Effector memory CD8-positive, alpha-beta T cell (primary cell): ENCODE data around the gene AFG1L.
"Not testable (repeated sequence)": the region's sequence is repeated elsewhere in the genome, so short reads cannot be mapped to it uniquely, and the experiment has no call there.

Experiments
- ATAC-seq: fragments of 150-1000 bp; cut with Tn5 transposase; replicated peaks from 2 replicates; pipeline ENCODE4 v1.10.0; 2021; ENCODE audit warnings: mild to moderate bottlenecking, moderate library complexity
- DNase-seq, 3 experiments: peaks; one replicate each; pipeline ENCODE4 v3.0.0; 2021
- H3K27ac Mint-ChIP-seq, 2 donors: one replicate each; pipeline ENCODE4 v1.8.0; 2022; ENCODE audit warnings: mild to moderate bottlenecking in 2 of 2, mixed read lengths in 2 of 2, moderate library complexity in 2 of 2
- H3K27me3 Mint-ChIP-seq, 2 donors: one replicate each; pipeline ENCODE4 v1.8.0; 2022; ENCODE audit warnings: mixed read lengths in 2 of 2
- H3K36me3 Mint-ChIP-seq: one replicate; pipeline ENCODE4 v1.8.0; 2022; ENCODE audit warnings: mild to moderate bottlenecking, moderate library complexity, mixed read lengths; ENCODE audit not compliant: insufficient read depth
- H3K4me1 Mint-ChIP-seq, 2 donors: one replicate each; pipeline ENCODE4 v1.8.0; 2022; ENCODE audit warnings: low read depth in 2 of 2, mixed read lengths in 2 of 2
- H3K4me3 Mint-ChIP-seq, 2 donors: one replicate each; pipeline ENCODE4 v1.8.0; 2022; ENCODE audit warnings: mild to moderate bottlenecking in 2 of 2, mixed read lengths in 2 of 2, moderate library complexity in 2 of 2
- H3K9me3 Mint-ChIP-seq, 2 donors: one replicate each; pipeline ENCODE4 v1.8.0; 2022; ENCODE audit warnings: mixed read lengths in 2 of 2

Gene AFG1L

DNA sequence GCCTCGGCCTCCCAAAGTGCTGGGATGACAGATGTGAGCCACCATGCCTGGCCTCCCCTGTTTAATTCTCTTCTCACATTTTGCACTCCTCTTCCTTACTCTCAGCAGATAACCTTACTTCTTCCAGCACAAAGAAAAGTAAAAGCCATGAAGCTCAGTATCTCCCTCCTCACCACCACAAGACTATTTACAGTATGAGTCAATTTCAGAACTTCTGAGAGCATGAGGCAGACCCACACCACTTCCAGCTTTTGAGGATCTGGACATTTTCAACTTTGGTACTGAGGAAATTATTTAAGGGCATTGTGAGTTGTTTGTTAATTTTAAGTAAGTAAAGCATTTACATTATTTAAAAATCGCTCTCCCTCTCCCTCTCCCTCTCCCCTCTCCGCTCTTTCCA is 26.0 kb upstream of the AFG1L start:
- Mint-ChIP-seq H3K4me1 (no peaks in the 10 kb centered on the region), H3K27me3 (no peaks in the 10 kb centered on the region), H3K27ac (peak overlapping the region in 1 of 2 donors; percentile 8), H3K4me3 (no peak overlapping the region), H3K36me3 (no peaks in the 10 kb centered on the region), H3K9me3 (no peaks in the 10 kb centered on the region)
- DNase-seq: no peak
- ATAC-seq: no peak

GRCh38 chr6:108269955-108270354 is 24.9 kb upstream of the AFG1L start:
- not testable (repeated sequence) for H3K4me3 Mint-ChIP-seq, H3K4me1 Mint-ChIP-seq, DNase-seq, ATAC-seq, H3K36me3 Mint-ChIP-seq, H3K27ac Mint-ChIP-seq, H3K9me3 Mint-ChIP-seq, H3K27me3 Mint-ChIP-seq

DNA sequence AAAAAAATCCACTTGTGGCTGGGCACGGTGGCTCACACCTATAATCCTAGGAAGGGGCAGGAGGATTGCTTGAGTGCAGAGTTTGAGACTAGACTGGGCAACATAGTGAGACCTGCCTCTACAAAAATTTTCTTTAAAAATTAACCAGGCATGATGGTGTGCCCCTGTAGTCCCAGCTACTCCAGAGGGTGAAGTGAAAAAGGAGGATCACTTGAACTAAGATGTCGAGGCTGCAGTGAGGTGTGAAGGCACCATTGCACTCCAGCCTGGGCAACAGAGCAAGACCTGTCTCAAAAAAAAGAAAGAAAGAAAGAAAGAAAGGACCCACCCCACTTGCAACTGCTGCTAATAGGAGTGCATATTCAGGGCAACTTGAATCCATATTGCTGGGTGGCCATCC is 20.3 kb upstream of the AFG1L start:
- Mint-ChIP-seq H3K9me3 (no peaks in the 10 kb centered on the region), H3K4me3 (no peak overlapping the region), H3K36me3 (no peaks in the 10 kb centered on the region), H3K27me3 (peaks cover 0 to 9% of the 10 kb centered on the region in 2 donors), H3K27ac (no peak overlapping the region), H3K4me1 (no peaks in the 10 kb centered on the region)
- DNase-seq (no peak), ATAC-seq (no peak)

DNA sequence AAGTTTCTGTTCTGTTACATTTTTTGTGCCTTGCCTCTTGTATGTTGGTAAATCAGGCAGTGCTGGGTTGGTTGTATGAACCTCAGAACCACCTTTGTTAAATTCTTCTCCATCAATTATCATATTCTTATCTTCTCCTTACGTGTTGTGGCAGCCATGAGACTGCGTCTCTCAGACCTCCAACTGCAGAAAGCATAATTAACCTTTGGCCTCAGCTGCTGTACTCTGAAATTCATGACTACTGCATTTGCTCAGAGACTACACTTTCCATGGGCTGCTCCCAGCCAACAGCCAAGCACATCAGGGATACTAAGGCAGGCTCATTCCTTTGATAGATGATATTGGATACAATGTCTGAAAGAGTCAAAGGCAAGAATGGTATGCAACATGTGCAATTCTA is 18.9 kb upstream of the AFG1L start:
- no peaks in the 10 kb centered on the region for H3K36me3 Mint-ChIP-seq
- no peak for DNase-seq
- H3K27me3 Mint-ChIP-seq: peaks cover 0 to 9% of the 10 kb centered on the region in 2 donors
- H3K9me3 Mint-ChIP-seq: no peaks in the 10 kb centered on the region
- no peak for ATAC-seq
- peak overlapping the region in 1 of 2 donors; percentile 26 for H3K27ac Mint-ChIP-seq
- no peaks in the 10 kb centered on the region for H3K4me1 Mint-ChIP-seq
- no peak overlapping the region for H3K4me3 Mint-ChIP-seq

- Mint-ChIP-seq H3K36me3 (no peaks in the 10 kb centered on the region), H3K27me3 (peaks cover 0 to 9% of the 10 kb centered on the region in 2 donors), H3K4me3 (no peak overlapping the region), H3K9me3 (no peaks in the 10 kb centered on the region), H3K27ac (no peak overlapping the region), H3K4me1 (no peaks in the 10 kb centered on the region)
- ATAC-seq (no peak), DNase-seq (no peak)
Observed at GRCh38 chr6:108277295-108277694, 17.6 kb upstream of the AFG1L start.

GRCh38 chr6:108277831-108278230 is 17.0 kb upstream of the AFG1L start:
- Mint-ChIP-seq H3K4me3 (no peak overlapping the region), H3K9me3 (no peaks in the 10 kb centered on the region), H3K4me1 (no peaks in the 10 kb centered on the region), H3K27me3 (peaks cover 0 to 9% of the 10 kb centered on the region in 2 donors), H3K27ac (no peak overlapping the region), H3K36me3 (no peaks in the 10 kb centered on the region)
- no peak for ATAC-seq
- DNase-seq: no peak

- Mint-ChIP-seq H3K9me3 (no peaks in the 10 kb centered on the region), H3K4me3 (no peak overlapping the region), H3K27me3 (peaks cover 5 to 9% of the 10 kb centered on the region in 2 donors), H3K27ac (no peak overlapping the region), H3K36me3 (no peaks in the 10 kb centered on the region), H3K4me1 (no peaks in the 10 kb centered on the region)
- ATAC-seq (no peak), DNase-seq (no peak)
Observed at GRCh38 chr6:108285381-108285780, 9.5 kb upstream of the AFG1L start.

- no peak for ATAC-seq
- H3K27ac Mint-ChIP-seq: no peak overlapping the region
Observed at GRCh38 chr6:108286366-108286765, 8.5 kb upstream of the AFG1L start.

DNA sequence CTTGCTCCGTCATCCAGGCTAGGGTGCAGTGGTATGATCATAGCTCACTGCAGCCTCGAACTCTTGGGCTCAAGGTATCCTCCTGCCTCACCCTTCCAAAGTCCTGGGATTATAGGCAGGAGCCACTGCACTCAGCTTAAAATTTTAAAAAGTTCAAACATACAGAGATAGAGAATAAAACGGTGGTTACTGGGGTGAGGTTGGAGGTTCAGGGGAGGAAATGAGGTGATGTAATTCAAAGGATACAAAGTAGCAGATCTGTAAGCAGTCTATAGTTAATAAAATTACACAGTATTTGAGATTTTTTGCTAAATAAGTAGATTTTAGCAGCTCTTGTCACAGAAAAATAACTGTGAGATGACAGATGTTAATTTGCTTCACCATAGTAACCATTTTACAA is 7.5 kb upstream of the AFG1L start:
- Mint-ChIP-seq H3K4me1 (no peaks in the 10 kb centered on the region), H3K27me3 (peaks cover 5 to 9% of the 10 kb centered on the region in 2 donors), H3K9me3 (no peaks in the 10 kb centered on the region), H3K4me3 (no peak overlapping the region), H3K36me3 (no peaks in the 10 kb centered on the region), H3K27ac (no peak overlapping the region)
- DNase-seq (no peak), ATAC-seq (no peak)

More at GRCh38 chr6:108286366-108286765, 8.5 kb upstream of the AFG1L start:
- DNase-seq: no peak
- Mint-ChIP-seq H3K4me3 (no peak overlapping the region), H3K9me3 (no peaks in the 10 kb centered on the region), H3K27me3 (peaks cover 5 to 9% of the 10 kb centered on the region in 2 donors), H3K4me1 (no peaks in the 10 kb centered on the region), H3K36me3 (no peaks in the 10 kb centered on the region)

GRCh38 chr6:108288742-108289141 is 6.1 kb upstream of the AFG1L start:
- Mint-ChIP-seq H3K9me3 (no peaks in the 10 kb centered on the region), H3K27me3 (peaks cover 2 to 4% of the 10 kb centered on the region in 2 donors), H3K36me3 (peaks cover under 1% of the 10 kb centered on the region), H3K4me3 (no peak overlapping the region), H3K4me1 (no peaks in the 10 kb centered on the region), H3K27ac (no peak overlapping the region)
- ATAC-seq (no peak), DNase-seq (no peak)

DNA sequence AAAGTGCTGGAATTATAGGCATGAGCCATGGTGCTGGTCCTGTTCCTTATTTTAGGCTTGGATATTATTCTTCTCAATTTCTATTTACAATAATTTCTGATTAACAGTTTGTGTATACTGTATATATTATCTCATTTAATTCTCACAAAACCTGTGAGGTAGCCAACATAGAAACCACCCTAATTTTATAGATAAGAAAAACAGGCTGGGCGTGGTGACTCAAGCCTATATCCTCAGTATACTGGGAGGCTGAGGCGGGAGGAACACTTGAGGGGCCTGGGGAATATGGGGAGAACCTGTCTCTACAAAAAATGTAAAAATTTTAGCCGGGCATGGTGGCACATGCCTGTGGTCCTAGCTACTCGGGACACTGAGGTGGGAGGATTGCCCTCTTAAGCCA is 3.8 kb upstream of the AFG1L start:
- Mint-ChIP-seq H3K27me3 (no peaks in the 10 kb centered on the region), H3K4me1 (peaks cover 4 to 8% of the 10 kb centered on the region in 2 donors), H3K9me3 (no peaks in the 10 kb centered on the region), H3K27ac (no peak overlapping the region), H3K4me3 (no peak overlapping the region), H3K36me3 (peaks cover 18% of the 10 kb centered on the region)
- DNase-seq: no peak
- ATAC-seq: no peak

DNA sequence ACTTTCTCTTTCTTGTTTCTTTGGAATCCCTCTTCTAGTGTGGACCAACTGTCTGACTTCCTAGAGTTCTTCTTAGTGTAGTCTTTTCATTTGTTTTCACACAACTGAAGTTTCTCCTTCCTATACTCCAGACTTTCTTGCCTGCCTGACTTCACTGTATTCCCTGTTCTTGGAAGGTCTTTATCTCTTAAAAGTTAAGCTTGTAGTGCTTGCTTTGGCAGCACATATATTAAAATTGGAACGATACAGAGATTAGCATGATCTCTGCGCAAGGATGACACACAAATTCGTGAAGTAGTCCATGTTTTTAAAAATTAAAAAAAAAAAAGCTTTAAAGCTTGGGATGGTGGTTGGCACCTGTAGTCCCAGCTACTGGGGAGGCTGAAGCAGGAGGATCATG is 2.3 kb upstream of the AFG1L start:
- H3K4me3 Mint-ChIP-seq, H3K4me1 Mint-ChIP-seq, H3K27ac Mint-ChIP-seq, DNase-seq, H3K9me3 Mint-ChIP-seq, ATAC-seq, H3K27me3 Mint-ChIP-seq: not testable (repeated sequence)
- peaks cover 18% of the 10 kb centered on the region for H3K36me3 Mint-ChIP-seq

DNA sequence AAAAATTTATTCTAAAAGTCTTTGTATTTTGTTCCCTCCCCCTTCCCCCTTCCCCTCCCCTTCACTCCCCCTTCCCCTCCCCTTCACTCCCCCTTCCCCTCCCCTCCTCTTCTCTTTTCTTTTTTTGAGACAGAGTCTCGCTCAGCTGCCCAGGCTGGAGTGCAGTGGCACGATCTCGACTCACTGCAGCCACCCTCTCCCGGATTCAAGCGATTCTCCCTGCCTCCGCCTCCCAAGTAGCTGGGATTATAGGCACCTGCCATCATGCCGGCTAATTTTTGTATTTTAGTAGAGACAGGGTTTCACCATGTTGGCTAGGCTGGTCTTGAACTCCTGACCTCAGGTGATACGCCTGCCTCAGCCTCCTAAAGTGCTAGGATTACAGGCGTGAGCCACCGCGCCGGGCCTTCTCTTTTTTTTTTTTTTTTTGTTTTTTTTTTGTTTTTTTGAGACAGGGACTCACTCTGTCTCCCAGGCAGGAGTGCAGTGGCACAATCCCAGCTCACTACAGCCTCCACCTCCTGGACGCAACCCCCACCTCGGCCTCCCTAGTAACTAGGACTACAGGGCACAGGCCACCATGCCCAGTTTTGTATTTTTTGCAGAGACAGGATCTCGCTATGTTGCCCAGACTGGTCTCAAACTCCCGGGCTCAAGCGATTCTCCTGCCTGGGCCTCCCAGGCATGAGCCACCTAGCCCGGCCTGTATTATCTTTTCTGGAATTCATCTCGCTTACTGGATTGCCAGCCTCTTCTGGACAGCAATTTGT is 1.1 kb upstream of the AFG1L start:
- Mint-ChIP-seq H3K27me3 (no peaks in the 10 kb centered on the region), H3K27ac (peak overlapping the region; percentile 100), H3K9me3 (no peaks in the 10 kb centered on the region), H3K36me3 (peaks cover 18% of the 10 kb centered on the region), H3K4me1 (peaks cover 4 to 8% of the 10 kb centered on the region in 2 donors), H3K4me3 (peak overlapping the region; percentile 97 to 98)
- ATAC-seq (no peak), DNase-seq (no peak)

- ATAC-seq: peak; percentile 56
- peak overlapping the region; percentile 100 for H3K27ac Mint-ChIP-seq
- H3K4me1 Mint-ChIP-seq: peaks cover 4 to 9% of the 10 kb centered on the region in 2 donors
Observed at GRCh38 chr6:108294297-108294726, 542 bp upstream of the AFG1L start.

More at GRCh38 chr6:108294297-108294726, 542 bp upstream of the AFG1L start:
- Mint-ChIP-seq H3K9me3 (no peaks in the 10 kb centered on the region), H3K27me3 (no peaks in the 10 kb centered on the region), H3K4me3 (peak overlapping the region; percentile 97 to 98), H3K36me3 (peaks cover 18% of the 10 kb centered on the region)
- DNase-seq: no peak
